ENCODE results near the gene ZNF503.

- TF ChIP-seq CBX2 (IDR thresholded peaks at IDR 0.05; ENCODE audit: borderline replicate concordance, low read depth): no peak
- TF ChIP-seq POLR2A (IDR thresholded peaks at IDR 0.05; ENCODE audit: low read length): no peak
- peak in 1 of 2 experiments; percentile 8; a peak in 1 of 5 replicates for TF ChIP-seq RAD21 (conservative IDR thresholded peaks at IDR 0.05 in 1 of 2, IDR thresholded peaks at IDR 0.05 in 1 of 2)
- no peak for TF ChIP-seq SMC3 (IDR thresholded peaks at IDR 0.05)
These were observed 29.9 kb upstream of the ZNF503 start, which contains the start of gene LRMDA for GRCh38 chr10:75431180-75432111.

All from A549 (cell line).